SK-N-SH (cell line): ENCODE results near the gene IL18BP. TPM values are rescaled to one million over a fixed set of nuclear protein-coding genes. Genes with fewer than 3 reads are reported as not detected.

ENCODE experiments used
- CTCF ChIA-PET: fragments of 300-600, 350-600 bp; formaldehyde crosslinking; extraction: SDS; loops from one replicate; lab custom pipeline; 2021; lab: Yijun Ruan, JAX
- POLR2A ChIA-PET: fragments of 350-600 bp; sonication (Branson Sonifier 250); formaldehyde crosslinking; extraction: SDS; loops from one replicate; lab custom pipeline; 2020; ENCODE audit warnings: antibody characterized with exemption, inconsistent platforms; lab: Yijun Ruan, JAX
- DNase-seq: peaks from one replicate; pipeline ENCODE4 v3.0.0; 2012
- H2AFZ ChIP-seq: fragments of 200-600 bp; sonication (generic); 2 replicates; pipeline ENCODE4 v1.8.1; 2016; ENCODE audit warnings: antibody characterized with exemption, mild to moderate bottlenecking, low read depth
- H3F3A ChIP-seq: fragments of 200-600 bp; sonication (generic); replicated peaks from 2 replicates; pipeline ENCODE3; 2016; ENCODE audit warnings: antibody characterized with exemption, mild to moderate bottlenecking; ENCODE audit not compliant: insufficient read depth
- H3K27ac ChIP-seq, 2 experiments: fragments of 200-500 bp in 1 of 2; fragments of 200-600 bp in 1 of 2; sonication (Bioruptor generic) in 1 of 2; sonication (generic), shearing (Covaris generic) in 1 of 2; 2 replicates each; pipeline versions ENCODE4 v1.5.1 to v1.6.1; 2014 to 2016; ENCODE audit warnings: low read depth in 2 of 2, inconsistent platforms in 1 of 2, low read length in 1 of 2, mild to moderate bottlenecking in 1 of 2, mixed read lengths in 1 of 2
- H3K27me3 ChIP-seq: fragments of 200-600 bp; sonication (generic), shearing (Covaris generic); 2 replicates; pipeline ENCODE4 v1.6.1; 2016; ENCODE audit warnings: mixed run types; ENCODE audit not compliant: insufficient read depth
- H3K36me3 ChIP-seq, 2 experiments: fragments of 200-500 bp in 1 of 2; fragments of 200-600 bp in 1 of 2; sonication (Bioruptor generic) in 1 of 2; sonication (generic) in 1 of 2; replicated peaks in 1 of 2; 2 replicates each; pipeline versions ENCODE3 to v1.5.1; 2014 to 2016; ENCODE audit warnings: low read length in 1 of 2, mild to moderate bottlenecking in 1 of 2; ENCODE audit not compliant: insufficient read depth in 2 of 2, control insufficient read depth in 1 of 2
- H3K4me1 ChIP-seq, 2 experiments: fragments of 200-500 bp in 1 of 2; fragments of 200-600 bp in 1 of 2; sonication (Bioruptor generic) in 1 of 2; sonication (generic), shearing (Covaris generic) in 1 of 2; 2 replicates each; pipeline versions ENCODE4 v1.5.1 to v1.6.1; 2014 to 2016; ENCODE audit warnings: low read depth in 1 of 2, low read length in 1 of 2, mixed run types in 1 of 2; ENCODE audit not compliant: insufficient read depth in 2 of 2, control insufficient read depth in 1 of 2
- H3K4me2 ChIP-seq: fragments of 200-600 bp; sonication (generic), shearing (Covaris generic); 2 replicates; pipeline ENCODE4 v1.6.1; 2017; ENCODE audit warnings: mixed run types
- H3K4me3 ChIP-seq, 2 experiments: fragments of 200-500 bp in 1 of 2; fragments of 200-600 bp in 1 of 2; sonication (Bioruptor generic) in 1 of 2; sonication (generic), shearing (Covaris generic) in 1 of 2; 2 replicates each; pipeline versions ENCODE4 v1.5.1 to v1.8.1; 2014 to 2016; ENCODE audit warnings: low read depth in 2 of 2, inconsistent platforms in 1 of 2, low read length in 1 of 2, mild to moderate bottlenecking in 1 of 2, mixed read lengths in 1 of 2, moderate library complexity in 1 of 2
- H3K79me2 ChIP-seq: fragments of 200-600 bp; sonication (generic); 2 replicates; pipeline ENCODE4 v1.8.1; 2017; ENCODE audit warnings: mild to moderate bottlenecking; ENCODE audit not compliant: insufficient read depth
- H3K9ac ChIP-seq: fragments of 200-600 bp; sonication (generic); 2 replicates; pipeline ENCODE4 v1.6.1; 2017; ENCODE audit warnings: mixed run types
- H3K9me2 ChIP-seq: fragments of 200-600 bp; sonication (generic); 2 replicates; pipeline ENCODE4 v1.6.1; 2017; ENCODE audit warnings: mixed run types
- H3K9me3 ChIP-seq: fragments of 200-600 bp; sonication (generic); 2 replicates; pipeline ENCODE4 v1.6.1; 2017; ENCODE audit warnings: mixed run types, mild to moderate bottlenecking, moderate library complexity
- H4K20me1 ChIP-seq: fragments of 200-600 bp; sonication (generic); 2 replicates; pipeline ENCODE4 v1.6.1; 2017; ENCODE audit warnings: mild to moderate bottlenecking, mixed run types; ENCODE audit not compliant: insufficient read depth
- CTCF ChIP-seq: fragments of 200-600 bp; sonication (generic); IDR thresholded peaks from 2 replicates; pipeline ENCODE4 v1.6.1; 2017; ENCODE audit warnings: antibody characterized with exemption, mild to moderate bottlenecking, moderate library complexity
- IRF3 ChIP-seq: fragments of 150-350 bp; IDR thresholded peaks from 2 replicates; pipeline ENCODE4 v1.6.1; 2016; ENCODE audit warnings: mild to moderate bottlenecking, low read depth, low read length
- MEF2A ChIP-seq: IDR thresholded peaks from 2 replicates; pipeline ENCODE4 v1.4.0; 2012; ENCODE audit warnings: low read depth, borderline replicate concordance
- NFIC ChIP-seq: IDR thresholded peaks from 2 replicates; pipeline ENCODE4 v1.4.0; 2012; ENCODE audit warnings: borderline replicate concordance
- NRF1 ChIP-seq: IDR thresholded peaks from 2 replicates; pipeline ENCODE4 v1.6.1; 2012; ENCODE audit warnings: low read depth, mild to moderate bottlenecking, low read length
- RAD21 ChIP-seq: IDR thresholded peaks from 2 replicates; pipeline ENCODE4 v1.6.1; 2012; ENCODE audit warnings: mild to moderate bottlenecking, low read length
- RCOR1 ChIP-seq: fragments of 150-350 bp; IDR thresholded peaks from 2 replicates; pipeline ENCODE4 v1.6.1; 2017; ENCODE audit warnings: antibody characterized with exemption, low read length
- SMC3 ChIP-seq: IDR thresholded peaks from 2 replicates; pipeline ENCODE4 v1.6.1; 2012; ENCODE audit warnings: low read depth, low read length, improper control_type of control experiment
- TEAD4 ChIP-seq: IDR thresholded peaks from 2 replicates; pipeline ENCODE4 v1.4.0; 2012; ENCODE audit warnings: mild to moderate bottlenecking, borderline replicate concordance; ENCODE audit not compliant: insufficient read depth
- USF1 ChIP-seq: IDR thresholded peaks from 2 replicates; pipeline ENCODE4 v1.4.0; 2012; ENCODE audit warnings: low read depth, borderline replicate concordance
- WGBS: methylation state at CpG from one replicate; pipeline ENCODE4 v1.1.6; 2017; ENCODE audit warnings: low lambda C conversion rate; 5-methylcytosine and 5-hydroxymethylcytosine counted together
- polyA plus RNA-seq, 3 experiments: library from polyadenylated mRNA; depleted of rRNA; stranded (reverse); fragments of >200 nt; gene quantifications; 2 replicates each; pipeline ENCODE4 v1.2.3, GENCODE V29; 2012
- small RNA-seq, 7 experiments: library from RNA; depleted of rRNA; stranded (forward); fragments of <200 nt; gene quantifications; one replicate each; pipeline ENCODE3, GENCODE V24; 2012

IL18BP gene
- polyA plus RNA-seq, 1 of the 3 experiments (the other 2 are of a cell fraction): 5.0 TPM

- no peak for TF ChIP-seq IRF3
- TF ChIP-seq MEF2A: no peak
- no peak for TF ChIP-seq TEAD4
- no peak for TF ChIP-seq USF1
- TF ChIP-seq CTCF: no peak
- TF ChIP-seq RAD21: no peak
- no peak for TF ChIP-seq SMC3
- no peak for TF ChIP-seq NFIC
- TF ChIP-seq RCOR1: no peak
- TF ChIP-seq, all 33 proteins: peak for 0
These were observed 47.1 kb downstream of the IL18BP start (continued) for GRCh38 chr11:72045849-72046248.

- no peaks in the 10 kb centered on the region for H4K20me1 ChIP-seq
- no peaks in the 10 kb centered on the region for H3F3A ChIP-seq
- H3K4me2 ChIP-seq: no peak overlapping the region
- H2AFZ ChIP-seq: no peak overlapping the region
- H3K27me3 ChIP-seq: no peaks in the 10 kb centered on the region
- POLR2A ChIA-PET: interaction anchor here (0.6 to 1.1 kb wide), 2 partner anchors 23 to 35 kb away, joined by 3 to 4 read pairs; no protein-coding TSS in a partner anchor
- no peaks in the 10 kb centered on the region for H3K9me2 ChIP-seq
- no peak overlapping the region for H3K9ac ChIP-seq
- CTCF ChIA-PET: interaction anchor here (0.8 to 1.9 kb wide), 4 partner anchors 10 to 42 kb away, joined by 3 to 7 read pairs (median 5); no protein-coding TSS in a partner anchor
- DNase-seq: no peak
- H3K4me1 ChIP-seq: peaks cover 0 to 4% of the 10 kb centered on the region in 2 experiments; a peak in 1 of 4 replicates
- no peak for TF ChIP-seq NRF1
- TF ChIP-seq, all 33 proteins: peak for 0
- Histone ChIP-seq H3K27ac (no peak overlapping the region; a peak in 1 of 4 replicates), H3K36me3 (peaks cover 6 to 14% of the 10 kb centered on the region in 2 experiments), H3K4me3 (no peak overlapping the region), H3K9me3 (no peaks in the 10 kb centered on the region), H3K79me2 (peaks cover 97% of the 10 kb centered on the region)
- 91% methylated on average over 3 of the region's 3 CpGs for WGBS
These were observed 50.2 kb downstream of the IL18BP start for GRCh38 chr11:72048766-72049460.

Small RNA genes within 50 kb of the gene (small RNA-seq; reads per million reads assigned to genes)
- 0 reads per million in 7 experiments for gene RNU6-72P

Other genes with a start within 250 kb of the IL18BP start
- not detected in 2 replicates for gene DEFB108B, start 165.7 kb upstream of the IL18BP start, polyA plus RNA-seq (2012; rRNA removed)
- not detected in 2 replicates for gene DEFB131B, start 120.5 kb upstream of the IL18BP start, polyA plus RNA-seq (2012; rRNA removed)
- gene XNDC1N, start 70.3 kb upstream of the IL18BP start, polyA plus RNA-seq (2012; rRNA removed): 3.4 and 4.5 TPM in 2 replicates
- 49.5 and 67.5 TPM in 2 replicates for gene RNF121, start 69.9 kb upstream of the IL18BP start, polyA plus RNA-seq (2012; rRNA removed)
- gene NUMA1, start 81.6 kb downstream of the IL18BP start, polyA plus RNA-seq (2012; rRNA removed): 111 TPM in 2 replicates
- 7.3 and 8.0 TPM in 2 replicates for gene LRRC51, start 81.9 kb downstream of the IL18BP start, polyA plus RNA-seq (2012; rRNA removed)
- gene LAMTOR1, start 104.4 kb downstream of the IL18BP start, polyA plus RNA-seq (2012; rRNA removed): 128 and 129 TPM in 2 replicates
- not detected in 2 replicates for gene TOMT, start 107.0 kb downstream of the IL18BP start, polyA plus RNA-seq (2012; rRNA removed)
- gene ANAPC15, start 113.8 kb downstream of the IL18BP start, polyA plus RNA-seq (2012; rRNA removed): 85.6 and 92.3 TPM in 2 replicates
- gene FOLR3, start 136.8 kb downstream of the IL18BP start, polyA plus RNA-seq (2012; rRNA removed): not detected in 2 replicates
- 0.26 TPM in 1 of 2 replicates, not detected in the other for gene FOLR1, start 193.2 kb downstream of the IL18BP start, polyA plus RNA-seq (2012; rRNA removed)
- not detected in 2 replicates for gene FOLR2, start 217.9 kb downstream of the IL18BP start, polyA plus RNA-seq (2012; rRNA removed)
- gene INPPL1, start 225.9 kb downstream of the IL18BP start, polyA plus RNA-seq (2012; rRNA removed): 123 and 138 TPM in 2 replicates
- gene PHOX2A, start 245.3 kb downstream of the IL18BP start, polyA plus RNA-seq (2012; rRNA removed): 65.0 and 75.6 TPM in 2 replicates